HG02870 (cell line): ENCODE results near the gene MYH9.

ENCODE experiments used
- ATAC-seq: cut with Tn5 transposase; IDR thresholded peaks from one replicate; pipeline ENCODE4 v1.9.1; 2021; ENCODE audit warnings: mild to moderate bottlenecking, moderate library complexity; ENCODE audit not compliant: unreplicated experiment

MYH9 gene

DNA sequence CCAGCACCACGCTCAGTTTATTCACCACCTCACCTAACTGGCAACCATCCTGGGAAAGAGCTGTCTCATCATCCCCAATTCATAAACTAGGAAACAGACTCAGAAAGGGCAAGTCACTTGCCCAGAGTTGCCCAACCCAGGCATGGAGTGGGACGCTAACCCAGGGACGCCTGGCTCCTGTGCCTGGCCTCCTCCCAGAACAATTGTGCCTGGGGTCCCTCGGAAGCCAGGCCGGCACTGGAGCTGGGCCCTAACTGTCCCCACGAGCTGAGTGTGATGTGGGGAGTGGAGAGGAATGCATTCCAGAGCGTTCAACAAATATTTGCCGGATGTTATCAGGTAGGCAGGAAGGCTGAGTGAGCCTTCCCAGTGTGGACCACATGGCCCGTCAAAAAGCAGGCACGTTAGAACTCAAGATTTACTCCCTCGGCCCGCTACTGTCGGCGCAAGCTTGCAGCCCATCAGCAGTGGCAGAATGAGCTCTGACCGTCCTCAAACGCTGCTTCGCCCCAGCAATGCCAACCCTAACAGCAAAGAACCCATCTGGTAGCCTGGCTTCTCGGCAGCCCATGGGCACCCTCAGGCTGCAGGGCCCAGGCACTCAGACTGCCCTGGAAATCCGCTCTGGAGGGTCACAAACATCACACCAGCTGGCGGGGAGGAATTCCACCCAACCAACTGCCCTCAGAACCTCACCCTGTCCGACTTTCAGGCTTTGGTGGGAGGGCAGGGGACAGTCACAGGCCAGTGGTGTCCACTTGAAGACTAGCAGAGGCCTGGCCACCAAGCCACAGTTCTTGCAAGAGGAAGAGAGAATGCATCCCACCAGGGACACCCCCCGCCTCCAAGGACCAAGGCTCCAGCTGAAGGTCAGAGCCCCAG is 35.6 kb downstream of the MYH9 start:
- ATAC-seq, result no peak

- ATAC-seq, result no peak
These were observed 36.8 kb downstream of the MYH9 start for GRCh38 chr22:36350751-36351594.

GRCh38 chr22:36349726-36350125 is 38.0 kb downstream of the MYH9 start:
- no peak for ATAC-seq

GRCh38 chr22:36348760-36349159 is 39.0 kb downstream of the MYH9 start:
- ATAC-seq, result no peak

- no peak for ATAC-seq
These were observed 40.7 kb downstream of the MYH9 start for GRCh38 chr22:36347094-36347493.

DNA sequence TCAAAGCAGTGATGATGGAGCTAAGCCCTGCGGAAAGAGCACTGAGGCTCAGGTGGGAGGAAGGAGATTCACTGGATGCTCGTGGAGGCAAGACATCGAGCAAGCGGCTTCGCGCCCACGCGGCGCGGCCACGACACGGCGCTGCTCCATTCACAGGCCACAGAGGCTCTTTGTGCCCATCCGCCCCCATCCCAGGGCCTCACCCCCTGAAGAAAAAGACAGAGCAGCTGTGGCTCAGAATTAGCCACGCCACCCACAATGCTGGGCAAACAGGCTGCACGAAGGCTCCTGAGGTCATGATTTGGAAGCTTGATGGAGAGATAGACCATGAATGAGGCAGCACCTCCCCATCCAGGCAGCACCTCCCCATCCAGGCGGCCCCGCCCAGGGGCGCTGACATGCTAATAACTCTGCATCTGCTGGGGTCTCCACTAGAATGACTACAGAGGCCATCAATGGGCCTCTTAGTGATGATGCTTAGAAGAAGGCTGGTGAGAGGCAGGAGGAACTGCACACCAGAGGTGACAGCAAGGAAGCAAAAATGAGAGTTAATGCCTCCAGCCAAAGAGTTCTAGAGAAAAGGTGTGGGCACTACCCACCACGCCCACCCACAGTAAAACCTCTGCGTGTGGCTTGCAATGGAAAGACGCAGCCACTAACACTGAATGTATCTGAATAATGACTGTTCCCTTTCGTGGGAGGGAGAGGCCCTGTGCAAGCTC is 43.5 kb downstream of the MYH9 start:
- ATAC-seq, result no peak

GRCh38 chr22:36343720-36344105 is 44.1 kb downstream of the MYH9 start:
- ATAC-seq, result no peak

DNA sequence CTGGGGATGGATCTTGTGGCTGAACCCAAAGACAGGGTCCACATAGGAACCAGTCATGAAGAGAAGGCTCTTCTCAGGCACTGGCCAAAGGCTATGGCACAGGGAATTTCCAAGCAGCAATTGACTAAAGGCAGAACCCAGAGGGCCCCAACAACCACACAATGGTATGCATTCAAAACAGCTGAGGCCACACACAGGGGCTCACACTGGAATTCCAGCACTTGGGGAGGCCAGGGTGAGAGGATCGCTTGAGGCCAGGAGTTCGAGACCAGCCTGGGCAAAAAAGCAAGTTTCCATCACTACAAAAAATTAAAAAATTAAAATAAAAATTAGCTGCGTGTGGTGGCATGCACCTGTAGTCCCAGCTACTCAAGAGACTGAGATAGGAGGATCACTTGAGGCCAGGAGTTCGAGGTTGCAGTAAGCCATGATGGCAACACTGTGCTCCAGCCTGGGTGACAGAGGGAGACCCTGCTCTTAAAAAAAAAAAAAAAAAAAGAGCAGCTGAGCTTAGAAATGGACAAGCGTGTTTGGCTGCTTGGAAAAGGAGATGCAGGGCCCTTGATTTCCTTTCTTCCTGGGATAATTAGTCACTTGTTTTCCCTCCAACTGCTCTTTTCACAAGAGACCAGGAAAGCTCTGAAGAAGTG is 44.6 kb downstream of the MYH9 start:
- no peak for ATAC-seq

GRCh38 chr22:36341640-36342041 is 46.1 kb downstream of the MYH9 start:
- no peak for ATAC-seq

DNA sequence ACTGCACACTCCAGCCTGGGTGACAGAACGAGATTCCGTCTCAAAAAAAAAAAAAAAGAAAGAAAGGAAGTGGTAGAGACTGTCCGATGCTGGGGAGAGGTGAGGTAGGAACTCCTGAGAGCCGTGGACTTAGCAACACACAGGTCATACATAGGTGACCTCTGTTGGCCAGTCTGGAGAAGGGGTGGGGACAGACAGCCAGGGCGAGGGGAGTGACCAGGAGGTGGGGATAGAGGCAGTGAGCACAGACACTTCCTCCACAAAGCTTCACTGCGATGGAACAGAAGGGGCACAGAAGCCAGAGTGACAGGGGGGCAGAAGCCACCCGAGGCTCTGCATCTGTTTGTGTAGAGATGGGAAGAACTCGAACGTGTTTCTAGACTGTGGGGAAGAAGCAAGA is 47.1 kb downstream of the MYH9 start:
- ATAC-seq, result no peak

DNA sequence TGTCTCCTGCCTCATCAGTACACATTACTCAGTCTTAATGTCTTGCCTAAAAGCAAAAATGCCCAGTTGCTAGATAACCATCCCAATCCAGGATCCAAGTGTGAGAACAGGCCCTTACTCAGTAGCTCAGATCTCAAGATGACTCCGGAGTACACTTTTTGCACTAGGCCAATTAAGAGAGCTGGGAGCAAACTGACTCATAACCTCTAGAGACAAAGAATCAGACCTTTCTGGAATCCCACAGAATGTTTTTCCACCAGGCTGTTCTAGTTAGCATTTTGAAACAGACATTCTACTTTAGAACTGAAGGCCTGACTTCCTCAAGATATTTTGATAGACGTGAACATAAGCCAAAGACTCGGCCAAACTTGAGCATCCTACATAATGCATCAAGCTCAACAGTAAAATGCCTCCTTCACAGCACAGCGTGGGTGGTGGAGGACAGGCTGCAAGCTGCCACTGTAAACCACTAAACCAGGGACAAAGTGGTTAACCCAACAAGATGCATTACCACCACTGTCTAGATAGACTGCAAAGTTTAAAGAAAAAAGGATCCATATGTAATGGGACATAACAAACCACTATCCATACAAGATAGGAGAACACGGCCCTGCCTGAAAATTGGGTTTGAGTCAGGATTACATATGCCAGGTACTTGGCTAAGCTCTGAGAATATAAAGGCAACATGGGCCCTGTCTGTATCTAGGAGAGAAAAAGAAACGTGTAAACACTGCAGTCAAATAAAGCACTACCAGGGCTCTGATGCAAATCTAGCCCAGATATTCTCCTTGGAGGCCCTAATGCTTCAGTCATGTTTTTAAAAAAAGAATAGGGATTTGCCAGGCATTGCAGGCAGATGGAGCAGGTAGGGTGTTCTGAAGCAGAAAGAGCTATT is 48.3 kb downstream of the MYH9 start:
- no peak for ATAC-seq

DNA sequence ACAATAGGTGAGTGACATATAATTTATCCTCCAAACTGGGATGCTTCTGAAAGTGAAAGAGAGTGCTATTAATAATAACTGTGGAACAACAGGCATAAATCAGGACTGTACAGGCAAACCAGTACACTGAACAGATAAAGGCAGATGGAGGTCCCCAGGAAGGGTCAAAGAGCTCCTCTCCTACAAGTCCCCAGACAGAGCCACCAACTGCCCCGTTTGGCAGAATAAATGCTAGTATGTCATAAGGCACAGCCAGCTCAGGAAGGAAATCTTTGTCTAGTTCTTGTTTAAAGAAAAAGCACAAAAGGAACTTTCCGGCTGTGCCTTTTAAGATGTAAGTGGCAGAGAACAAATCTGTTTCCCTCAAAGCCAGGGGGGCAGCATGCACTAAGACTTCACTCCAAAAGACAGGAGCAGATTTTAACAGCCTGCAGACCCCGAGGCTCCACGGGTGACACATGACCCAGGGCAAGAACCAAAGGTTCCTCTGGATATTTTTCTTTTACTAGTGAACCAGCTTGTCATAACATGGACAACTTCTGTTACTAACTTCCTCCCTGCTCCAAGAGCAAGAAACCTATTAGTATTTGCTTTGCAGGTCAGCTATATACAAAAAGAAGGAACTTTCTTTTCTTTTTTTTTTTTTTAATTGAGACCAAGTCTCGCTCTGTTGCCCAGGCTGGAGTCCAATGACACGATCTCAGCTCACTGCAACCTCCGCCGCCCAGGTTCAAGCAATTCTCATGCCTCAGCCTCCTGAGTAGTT is 50.2 kb downstream of the MYH9 start:
- no peak for ATAC-seq

- no peak for ATAC-seq
These were observed 51.3 kb downstream of the MYH9 start for GRCh38 chr22:36336246-36337182.

DNA sequence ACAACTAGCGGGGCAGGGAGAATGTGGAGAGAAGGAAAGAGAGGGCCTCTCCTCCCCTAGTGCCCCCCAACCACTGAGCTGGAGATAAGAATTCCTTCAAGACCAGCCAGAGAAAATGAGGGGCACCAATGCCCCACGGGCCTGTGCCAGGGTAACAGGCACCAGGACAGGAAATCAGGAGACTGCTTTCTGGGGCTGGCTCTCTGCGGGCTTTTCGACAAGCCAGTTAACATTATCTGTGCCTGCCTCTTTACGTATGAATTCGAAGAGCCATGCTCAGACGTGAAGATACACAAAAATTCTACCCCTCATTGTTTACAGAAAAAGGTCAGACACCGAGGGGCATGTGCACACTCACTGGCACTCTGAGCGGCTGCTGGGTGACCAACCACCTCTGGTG is 52.1 kb downstream of the MYH9 start:
- ATAC-seq, result no peak

GRCh38 chr22:36334821-36335603 is 52.8 kb downstream of the MYH9 start:
- no peak for ATAC-seq

DNA sequence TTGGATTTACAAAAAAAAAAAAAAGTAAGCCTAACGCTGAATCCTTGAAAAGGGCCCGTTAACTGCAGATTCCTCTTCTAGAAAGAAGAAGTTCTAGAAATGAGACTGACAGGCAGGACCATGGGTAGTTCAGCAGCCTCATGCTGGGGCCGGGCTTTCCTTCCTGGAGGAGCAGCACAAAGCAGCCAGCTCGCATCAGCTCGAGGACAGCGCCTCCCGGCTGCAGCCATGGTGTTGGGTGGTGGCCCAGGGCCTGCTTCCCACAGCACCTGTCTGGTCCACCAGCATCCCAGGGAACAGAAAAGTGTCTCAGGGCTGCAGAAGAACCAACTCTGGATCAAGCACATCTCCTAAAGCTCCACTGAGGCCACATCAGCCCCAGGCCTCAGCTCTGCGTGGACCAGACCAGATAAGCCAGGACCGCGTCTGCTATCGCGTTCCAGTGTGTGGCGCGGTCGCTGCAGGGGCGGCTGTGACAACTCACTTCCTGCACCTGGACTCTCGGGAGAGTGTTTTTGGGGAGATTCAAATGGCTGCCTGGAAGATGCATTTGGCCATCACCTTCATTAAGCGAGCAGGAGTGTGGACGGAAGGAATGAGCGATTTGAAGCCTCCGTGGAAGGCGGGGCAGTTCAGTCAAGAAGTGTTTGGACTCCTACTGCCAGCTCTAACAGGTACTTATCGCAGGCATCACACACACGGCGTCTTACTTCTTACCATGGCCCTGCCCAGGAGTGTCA is 53.5 kb downstream of the MYH9 start:
- no peak for ATAC-seq

- ATAC-seq, result no peak
These were observed 54.1 kb downstream of the MYH9 start for GRCh38 chr22:36333644-36334043.
